RWPE2 (cell line): Measurements from ENCODE around the gene BRWD1.

Source experiments
- ATAC-seq: fragments of 200-7000 bp; cut with Tn5 transposase; 3 replicates; pipeline ENCODE4 v1.9.1; 2021; ENCODE audit warnings: low read depth
- DNase-seq: peaks from one replicate; pipeline ENCODE4 v3.0.0-alpha.2; 2020; ENCODE audit warnings: low spot score
- H3K27ac ChIP-seq: fragments of 450-650 bp; 2 replicates; pipeline ENCODE4 v1.5.1; 2017; ENCODE audit warnings: mild to moderate bottlenecking; ENCODE audit not compliant: poor library complexity, severe bottlenecking
- H3K27me3 ChIP-seq: fragments of 250-450 bp; sonication (Bioruptor Pico); 2 replicates; pipeline ENCODE4 v1.5.1; 2021; ENCODE audit warnings: mild to moderate bottlenecking, moderate library complexity; ENCODE audit not compliant: insufficient read depth, poor library complexity, severe bottlenecking
- H3K36me3 ChIP-seq: fragments of 250-450 bp; sonication (Bioruptor Pico); 2 replicates; pipeline ENCODE4 v1.5.1; 2020; ENCODE audit warnings: low read depth, mild to moderate bottlenecking, moderate library complexity
- H3K4me1 ChIP-seq: fragments of 250-450 bp; sonication (Bioruptor Pico); 2 replicates; pipeline ENCODE4 v1.5.1; 2021; ENCODE audit warnings: mild to moderate bottlenecking, moderate library complexity; ENCODE audit not compliant: insufficient read depth, poor library complexity, severe bottlenecking
- H3K4me3 ChIP-seq: fragments of 250-450 bp; sonication (Bioruptor Pico); 2 replicates; pipeline ENCODE4 v1.5.1; 2021; ENCODE audit warnings: mild to moderate bottlenecking, moderate library complexity; ENCODE audit not compliant: severe bottlenecking
- H3K9me3 ChIP-seq: fragments of 250-450 bp; sonication (Bioruptor Pico); 2 replicates; pipeline ENCODE4 v1.5.1; 2021; ENCODE audit warnings: mild to moderate bottlenecking, moderate library complexity; ENCODE audit not compliant: severe bottlenecking
- TF ChIP-seq, protein P1 (sequence below): fragments of 450-650 bp; IDR thresholded peaks from one replicate; pipeline ENCODE4 v1.5.1; 2017; ENCODE audit warnings: mild to moderate bottlenecking, moderate library complexity; ENCODE audit not compliant: poor library complexity, severe bottlenecking

The BRWD1 gene

DNA sequence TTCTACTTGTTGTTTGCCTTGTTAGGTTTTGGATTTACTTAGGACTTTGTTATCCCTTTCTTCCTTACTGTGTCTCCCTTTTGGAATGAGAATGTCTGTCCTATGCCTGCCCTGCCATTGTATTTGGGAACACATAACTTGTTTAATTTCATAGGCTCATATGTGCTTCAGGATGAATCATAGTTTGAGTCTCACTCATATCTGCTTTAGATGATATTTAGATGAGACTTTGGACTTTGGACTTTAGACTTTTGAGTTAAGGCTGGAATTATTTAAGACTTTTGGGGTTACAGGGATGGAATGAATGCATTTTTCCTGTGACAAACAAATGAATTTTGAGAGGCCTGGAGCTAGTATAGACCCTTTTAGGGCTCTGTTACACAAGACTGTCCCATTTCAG lies 163.6 kb downstream of the BRWD1 start:
- Histone ChIP-seq H3K36me3 (no peaks in the 10 kb centered on the region), H3K27me3 (no peaks in the 10 kb centered on the region), H3K4me3 (no peak overlapping the region), H3K27ac (no peak overlapping the region), H3K9me3 (no peaks in the 10 kb centered on the region), H3K4me1 (no peaks in the 10 kb centered on the region)
- ATAC-seq (no peak), DNase-seq (no peak)
- TF ChIP-seq, protein P1, sequence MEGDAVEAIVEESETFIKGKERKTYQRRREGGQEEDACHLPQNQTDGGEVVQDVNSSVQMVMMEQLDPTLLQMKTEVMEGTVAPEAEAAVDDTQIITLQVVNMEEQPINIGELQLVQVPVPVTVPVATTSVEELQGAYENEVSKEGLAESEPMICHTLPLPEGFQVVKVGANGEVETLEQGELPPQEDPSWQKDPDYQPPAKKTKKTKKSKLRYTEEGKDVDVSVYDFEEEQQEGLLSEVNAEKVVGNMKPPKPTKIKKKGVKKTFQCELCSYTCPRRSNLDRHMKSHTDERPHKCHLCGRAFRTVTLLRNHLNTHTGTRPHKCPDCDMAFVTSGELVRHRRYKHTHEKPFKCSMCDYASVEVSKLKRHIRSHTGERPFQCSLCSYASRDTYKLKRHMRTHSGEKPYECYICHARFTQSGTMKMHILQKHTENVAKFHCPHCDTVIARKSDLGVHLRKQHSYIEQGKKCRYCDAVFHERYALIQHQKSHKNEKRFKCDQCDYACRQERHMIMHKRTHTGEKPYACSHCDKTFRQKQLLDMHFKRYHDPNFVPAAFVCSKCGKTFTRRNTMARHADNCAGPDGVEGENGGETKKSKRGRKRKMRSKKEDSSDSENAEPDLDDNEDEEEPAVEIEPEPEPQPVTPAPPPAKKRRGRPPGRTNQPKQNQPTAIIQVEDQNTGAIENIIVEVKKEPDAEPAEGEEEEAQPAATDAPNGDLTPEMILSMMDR = no peak

DNA sequence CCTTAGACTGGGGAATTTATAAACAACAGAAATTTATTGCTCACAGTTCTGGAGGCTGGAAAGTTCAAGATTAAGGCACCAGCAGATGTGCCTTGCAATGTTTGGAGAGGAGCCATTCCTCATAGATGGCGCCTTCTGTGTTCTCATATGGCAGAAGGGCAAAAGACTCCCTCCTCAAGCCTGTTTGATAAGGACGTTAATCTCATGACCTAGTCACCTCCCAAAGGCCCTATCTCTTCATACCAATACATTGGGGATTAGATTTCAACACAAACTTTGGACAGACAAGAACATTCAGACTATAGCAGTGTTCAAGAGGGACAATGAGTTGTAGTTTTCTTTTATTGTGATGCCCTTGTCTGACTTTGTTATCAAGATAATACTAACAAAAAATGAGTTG lies 164.5 kb downstream of the BRWD1 start:
- DNase-seq (no peak), ATAC-seq (no peak)
- Histone ChIP-seq H3K27ac (no peak overlapping the region), H3K4me3 (no peak overlapping the region), H3K27me3 (no peaks in the 10 kb centered on the region), H3K4me1 (no peaks in the 10 kb centered on the region), H3K9me3 (no peaks in the 10 kb centered on the region), H3K36me3 (no peaks in the 10 kb centered on the region)
- TF ChIP-seq, protein P1 = no peak

DNA sequence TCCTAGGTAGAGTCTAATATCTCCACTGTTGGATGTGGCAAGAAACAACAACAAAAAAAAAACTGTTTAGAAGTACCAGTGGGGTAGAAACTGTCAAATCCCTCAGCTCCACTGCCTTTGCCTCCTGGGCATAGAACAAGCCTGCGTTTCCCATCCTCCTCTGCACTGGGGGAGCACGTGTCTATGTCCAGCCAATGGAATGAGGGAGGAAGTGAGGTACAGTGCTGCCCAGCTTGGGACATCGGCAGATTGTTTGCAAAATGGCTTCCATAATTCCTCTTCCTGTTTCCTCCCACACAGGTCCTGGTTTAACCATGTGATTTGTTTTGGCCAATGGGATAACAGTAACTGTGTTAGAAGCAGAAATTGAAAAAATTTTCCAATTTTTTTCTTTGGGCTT lies 169.2 kb downstream of the BRWD1 start:
- no peaks in the 10 kb centered on the region for H3K27me3 ChIP-seq
- no peak for ATAC-seq
- DNase-seq = no peak
- H3K9me3 ChIP-seq = no peaks in the 10 kb centered on the region
- no peaks in the 10 kb centered on the region for H3K4me1 ChIP-seq
- no peaks in the 10 kb centered on the region for H3K36me3 ChIP-seq
- no peak overlapping the region for H3K4me3 ChIP-seq
- no peak overlapping the region for H3K27ac ChIP-seq
- TF ChIP-seq, protein P1 = no peak

DNA sequence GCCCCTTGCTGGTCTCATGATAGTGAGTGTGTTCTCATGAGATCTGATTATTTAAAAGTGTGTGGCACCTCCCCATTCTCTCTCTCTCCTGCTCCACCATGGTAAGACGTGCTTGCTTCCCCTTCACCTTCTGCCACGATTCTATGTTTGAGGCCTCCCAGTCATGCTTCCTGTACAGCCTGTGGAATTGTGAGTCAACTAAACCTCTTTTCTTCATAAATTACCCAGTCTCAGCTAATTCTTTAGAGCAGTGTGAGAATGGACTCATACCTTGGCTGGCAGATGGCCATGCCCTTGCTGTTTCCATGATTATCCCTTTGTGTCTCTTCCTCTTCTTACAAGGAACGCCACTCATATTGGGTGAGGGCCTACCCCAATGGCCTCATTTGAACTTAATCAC lies 170.5 kb downstream of the BRWD1 start:
- no peaks in the 10 kb centered on the region for H3K4me1 ChIP-seq
- H3K27me3 ChIP-seq = no peaks in the 10 kb centered on the region
- DNase-seq (no peak), ATAC-seq (no peak)
- TF ChIP-seq, protein P1 = no peak
- no peaks in the 10 kb centered on the region for H3K9me3 ChIP-seq
- no peaks in the 10 kb centered on the region for H3K36me3 ChIP-seq
- H3K27ac ChIP-seq = no peak overlapping the region
- no peak overlapping the region for H3K4me3 ChIP-seq

DNA sequence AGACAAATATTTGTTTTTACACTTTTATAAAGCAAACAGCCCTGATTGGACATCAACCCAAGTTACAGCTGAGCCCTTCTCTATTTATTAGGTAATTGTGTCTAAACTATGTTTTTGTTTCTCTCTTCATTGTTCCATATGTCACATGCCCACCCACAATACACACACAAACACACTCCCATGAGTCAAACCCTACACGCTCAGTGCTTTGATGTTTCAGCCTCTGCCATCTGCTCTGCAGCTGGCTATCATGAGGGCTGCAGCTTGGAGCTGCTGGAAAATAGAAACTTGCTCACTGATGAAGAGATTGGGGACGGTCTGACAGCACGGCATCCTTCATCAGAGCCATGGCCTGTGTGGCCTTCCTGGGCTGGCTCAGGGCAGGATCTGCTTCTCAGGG lies 171.9 kb downstream of the BRWD1 start:
- H3K36me3 ChIP-seq = no peaks in the 10 kb centered on the region
- no peak overlapping the region for H3K27ac ChIP-seq
- H3K4me1 ChIP-seq = peaks cover 6% of the 10 kb centered on the region
- H3K27me3 ChIP-seq = no peaks in the 10 kb centered on the region
- ATAC-seq = no peak
- no peaks in the 10 kb centered on the region for H3K9me3 ChIP-seq
- DNase-seq = no peak
- no peak overlapping the region for H3K4me3 ChIP-seq
- TF ChIP-seq, protein P1 = no peak
